ENCODE measurements around the gene KRTAP19-4. TPM values are rescaled to one million over a fixed set of nuclear protein-coding genes. Genes with fewer than 3 reads are reported as not detected.

Gene KRTAP19-4
- polyA plus RNA-seq, 1 donor (not counting 4 experiments of a cell fraction or from before 2014, with no cell fraction given): not detected

DNA sequence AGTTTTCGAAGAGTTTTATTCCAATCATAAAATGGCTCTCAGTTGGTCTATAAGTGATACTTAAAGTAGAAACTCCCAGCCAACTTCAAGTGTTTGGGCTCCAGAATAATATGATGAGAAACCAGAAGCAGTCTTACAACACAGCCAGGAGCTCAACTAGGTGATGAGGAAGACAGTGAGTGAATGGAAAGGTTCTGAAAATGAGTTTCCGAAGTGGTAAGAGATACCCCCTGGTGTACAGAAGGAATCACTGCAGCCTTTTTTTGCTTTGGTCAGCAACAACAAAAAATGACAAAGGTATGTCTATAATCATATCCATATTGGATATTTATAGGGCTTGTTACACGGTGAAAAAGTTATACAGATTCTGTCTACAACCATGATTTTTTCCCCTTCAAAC lies 33.3 kb downstream of the KRTAP19-4 start:
- H3K9me1 ChIP-seq (ENCODE audit: control insufficient read depth, extremely low read depth, insufficient read depth, low read length): no peaks in the 10 kb centered on the region
- no peaks in the 10 kb centered on the region for H3K9me3 ChIP-seq (ENCODE audit: control insufficient read depth, low read depth, low read length)
- dilution Hi-C loops (cut with MboI; ENCODE audit: extremely low pct_ligation_motif_present, low sequenced_read_pairs): no loop called here
- no peak overlapping the region for H2AFZ ChIP-seq (ENCODE audit: control insufficient read depth, low read length)
- FAIRE-seq: no peak
- H3K27ac ChIP-seq (ENCODE audit: control insufficient read depth, insufficient read depth, low read length): no peak overlapping the region
- no peak overlapping the region for H3K4me2 ChIP-seq (ENCODE audit: control insufficient read depth, extremely low read depth, insufficient read depth, low read depth, low read length)
- no peak overlapping the region for H3K4me3 ChIP-seq (ENCODE audit: control insufficient read depth in 2 of 3, extremely low read depth in 1 of 3, insufficient read depth in 2 of 3, low read depth in 1 of 3, low read length in 3 of 3)
- no peak for DNase-seq (ENCODE audit: low read depth, low spot score)
- H3K27me3 ChIP-seq (ENCODE audit: control insufficient read depth, extremely low read depth, insufficient read depth, low read length): no peaks in the 10 kb centered on the region
- no peaks in the 10 kb centered on the region for H3K4me1 ChIP-seq (ENCODE audit: control insufficient read depth, extremely low read depth, insufficient read depth, low read length)
- H3K36me3 ChIP-seq (ENCODE audit: control insufficient read depth in 2 of 2, extremely low read depth in 1 of 2, insufficient read depth in 2 of 2, low read length in 2 of 2): no peaks in the 10 kb centered on the region
- TF ChIP-seq, protein P1, sequence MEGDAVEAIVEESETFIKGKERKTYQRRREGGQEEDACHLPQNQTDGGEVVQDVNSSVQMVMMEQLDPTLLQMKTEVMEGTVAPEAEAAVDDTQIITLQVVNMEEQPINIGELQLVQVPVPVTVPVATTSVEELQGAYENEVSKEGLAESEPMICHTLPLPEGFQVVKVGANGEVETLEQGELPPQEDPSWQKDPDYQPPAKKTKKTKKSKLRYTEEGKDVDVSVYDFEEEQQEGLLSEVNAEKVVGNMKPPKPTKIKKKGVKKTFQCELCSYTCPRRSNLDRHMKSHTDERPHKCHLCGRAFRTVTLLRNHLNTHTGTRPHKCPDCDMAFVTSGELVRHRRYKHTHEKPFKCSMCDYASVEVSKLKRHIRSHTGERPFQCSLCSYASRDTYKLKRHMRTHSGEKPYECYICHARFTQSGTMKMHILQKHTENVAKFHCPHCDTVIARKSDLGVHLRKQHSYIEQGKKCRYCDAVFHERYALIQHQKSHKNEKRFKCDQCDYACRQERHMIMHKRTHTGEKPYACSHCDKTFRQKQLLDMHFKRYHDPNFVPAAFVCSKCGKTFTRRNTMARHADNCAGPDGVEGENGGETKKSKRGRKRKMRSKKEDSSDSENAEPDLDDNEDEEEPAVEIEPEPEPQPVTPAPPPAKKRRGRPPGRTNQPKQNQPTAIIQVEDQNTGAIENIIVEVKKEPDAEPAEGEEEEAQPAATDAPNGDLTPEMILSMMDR (optimal IDR thresholded peaks at IDR 0.05 in 1 of 3, IDR thresholded peaks at IDR 0.05 in 1 of 3, conservative IDR thresholded peaks at IDR 0.05 in 1 of 3; ENCODE audit: extremely low read depth in 1 of 3, insufficient read depth in 2 of 3, low read length in 3 of 3): peak; percentile 48 to 75 (median 56)
- TF ChIP-seq EZH2 (IDR thresholded peaks at IDR 0.05; ENCODE audit: low read length): no peak
- no peaks in the 10 kb centered on the region for H4K20me1 ChIP-seq (ENCODE audit: control insufficient read depth, extremely low read depth, insufficient read depth, low read length)
- H3K9ac ChIP-seq (ENCODE audit: control insufficient read depth, extremely low read depth, insufficient read depth, low read length): no peak overlapping the region
- no peaks in the 10 kb centered on the region for H3K79me2 ChIP-seq (ENCODE audit: control insufficient read depth, insufficient read depth, low read length)

DNA sequence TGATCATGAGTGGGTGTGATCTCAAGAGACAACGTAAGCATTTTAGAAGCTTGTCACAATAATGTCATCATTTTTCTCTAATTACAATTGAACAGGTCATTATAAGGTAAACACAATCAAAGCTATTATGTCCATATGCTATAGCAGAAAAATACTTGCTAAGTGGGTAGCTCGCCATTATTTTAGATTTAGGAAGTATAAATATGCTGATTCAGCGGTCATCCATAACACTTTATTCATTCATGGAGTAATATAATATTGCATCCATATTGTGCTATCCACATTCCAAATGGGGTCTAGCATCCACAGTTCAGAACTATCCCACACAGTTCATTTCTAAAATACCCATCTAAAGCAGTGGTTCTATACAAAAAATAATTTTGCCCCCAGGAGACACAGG lies 48.5 kb downstream of the KRTAP19-4 start:
- Histone ChIP-seq H4K20me1 (ENCODE audit: control insufficient read depth, extremely low read depth, insufficient read depth, low read length) (no peaks in the 10 kb centered on the region), H3K27me3 (ENCODE audit: control insufficient read depth, extremely low read depth, insufficient read depth, low read length) (no peaks in the 10 kb centered on the region), H3K27ac (ENCODE audit: control insufficient read depth, insufficient read depth, low read length) (no peak overlapping the region), H3K4me1 (ENCODE audit: control insufficient read depth, extremely low read depth, insufficient read depth, low read length) (no peaks in the 10 kb centered on the region), H3K9me1 (ENCODE audit: control insufficient read depth, extremely low read depth, insufficient read depth, low read length) (no peaks in the 10 kb centered on the region), H3K9me3 (ENCODE audit: control insufficient read depth, low read depth, low read length) (no peaks in the 10 kb centered on the region), H3K4me2 (ENCODE audit: control insufficient read depth, extremely low read depth, insufficient read depth, low read depth, low read length) (no peak overlapping the region), H3K9ac (ENCODE audit: control insufficient read depth, extremely low read depth, insufficient read depth, low read length) (no peak overlapping the region), H3K4me3 (ENCODE audit: control insufficient read depth in 2 of 3, extremely low read depth in 1 of 3, insufficient read depth in 2 of 3, low read depth in 1 of 3, low read length in 3 of 3) (no peak overlapping the region), H3K79me2 (ENCODE audit: control insufficient read depth, insufficient read depth, low read length) (no peaks in the 10 kb centered on the region), H3K36me3 (ENCODE audit: control insufficient read depth in 2 of 2, extremely low read depth in 1 of 2, insufficient read depth in 2 of 2, low read length in 2 of 2) (no peaks in the 10 kb centered on the region), H2AFZ (ENCODE audit: control insufficient read depth, low read length) (no peak overlapping the region)
- FAIRE-seq (no peak), DNase-seq (ENCODE audit: low read depth, low spot score) (no peak)
- TF ChIP-seq, protein P1 (optimal IDR thresholded peaks at IDR 0.05 in 1 of 3, IDR thresholded peaks at IDR 0.05 in 1 of 3, conservative IDR thresholded peaks at IDR 0.05 in 1 of 3; ENCODE audit: extremely low read depth in 1 of 3, insufficient read depth in 2 of 3, low read length in 3 of 3): no peak
- no peak for TF ChIP-seq EZH2 (IDR thresholded peaks at IDR 0.05; ENCODE audit: low read length)
- dilution Hi-C loops (cut with MboI; ENCODE audit: extremely low pct_ligation_motif_present, low sequenced_read_pairs): no loop called here

All from keratinocyte (primary cell).